HepG2 (cell line): ENCODE results near the gene EID1. TPM values are rescaled to one million over a fixed set of nuclear protein-coding genes. Genes with fewer than 3 reads are reported as not detected.

Experiments
- ATAC-seq: fragments of 200-7000 bp; cut with Tn5 transposase; 3 replicates; pipeline ENCODE4 v1.9.1; 2020; ENCODE audit warnings: mild to moderate bottlenecking, moderate library complexity
- BruUV-seq: library from RNA; stranded (reverse); fragments of 400-500 nt; replicated peaks from 2 replicates; lab custom pipeline; 2021; lab: Mats Ljungman, UMichigan
- CTCF ChIA-PET: fragments of 300-600 bp; formaldehyde crosslinking; extraction: SDS; loops from one replicate; lab custom pipeline; 2021; ENCODE audit warnings: low total read pairs, inconsistent platforms, low intra/inter-chr PET ratio; lab: Yijun Ruan, JAX
- POLR2A ChIA-PET: fragments of 350-600 bp; sonication (Branson Sonifier 250); formaldehyde crosslinking; loops from one replicate; lab custom pipeline; 2020; ENCODE audit warnings: antibody characterized with exemption, inconsistent platforms; lab: Yijun Ruan, JAX
- DNase-seq: peaks from one replicate; pipeline ENCODE4 v3.0.0-alpha.2; 2015; ENCODE audit warnings: low spot score
- FAIRE-seq: peaks from 3 replicates; lab custom pipeline; 2011; peaks lifted over from hg19 to GRCh38; lab: Jason Lieb, UNC
- H2AFZ ChIP-seq: one replicate; pipeline ENCODE4 v1.6.1; 2011; ENCODE audit warnings: low read length, inconsistent platforms
- H3K27ac ChIP-seq: fragments of 300-600 bp; 3 replicates; pipeline ENCODE4 v1.8.0; 2011; ENCODE audit warnings: mixed run types, mild to moderate bottlenecking, mixed read lengths, low read length, inconsistent platforms; ENCODE audit not compliant: insufficient read depth; ENCODE audit errors: extremely low read length
- H3K27me3 ChIP-seq, 2 experiments: fragments of 200-600 bp in 1 of 2; 2 replicates in 1 of 2; 3 replicates in 1 of 2; pipeline versions ENCODE4 v1.6.0 to v1.8.0; 2011; ENCODE audit warnings: low read length in 2 of 2, mild to moderate bottlenecking in 2 of 2, moderate library complexity in 2 of 2, inconsistent platforms in 1 of 2; ENCODE audit not compliant: insufficient read depth in 2 of 2, control insufficient read depth in 1 of 2
- H3K36me3 ChIP-seq, 2 experiments: fragments of 200-600 bp in 1 of 2; replicated peaks in 1 of 2; 2 replicates in 1 of 2; 3 replicates in 1 of 2; pipeline versions ENCODE4 v1.5.1 to v1.8.0; 2011; ENCODE audit warnings: low read length in 2 of 2, inconsistent platforms in 1 of 2; ENCODE audit not compliant: insufficient read depth in 2 of 2, control insufficient read depth in 1 of 2
- H3K4me1 ChIP-seq: 2 replicates; pipeline ENCODE4 v1.5.1; 2012; ENCODE audit warnings: low read length, inconsistent platforms; ENCODE audit not compliant: insufficient read depth
- H3K4me2 ChIP-seq: 2 replicates; pipeline ENCODE4 v1.6.0; 2011; ENCODE audit warnings: low read depth, low read length, inconsistent platforms
- H3K4me3 ChIP-seq, 3 experiments: fragments of 200-600 bp in 1 of 3; sonication (generic), shearing (Covaris generic) in 1 of 3; replicated peaks in 1 of 3; 2 replicates each; pipeline ENCODE4 v1.5.1; 2011 to 2016; ENCODE audit warnings: low read length in 3 of 3, inconsistent platforms in 2 of 3, low read depth in 2 of 3, mild to moderate bottlenecking in 2 of 3, control low read depth in 1 of 3, mixed read lengths in 1 of 3; ENCODE audit not compliant: insufficient read depth in 1 of 3
- H3K79me2 ChIP-seq: one replicate; pipeline ENCODE4 v1.6.1; 2011; ENCODE audit warnings: low read length, inconsistent platforms; ENCODE audit not compliant: insufficient read depth
- H3K9ac ChIP-seq: 2 replicates; pipeline ENCODE4 v1.6.0; 2011; ENCODE audit warnings: mild to moderate bottlenecking, low read depth, low read length, inconsistent platforms; ENCODE audit not compliant: insufficient read depth
- H3K9me3 ChIP-seq: 2 replicates; pipeline ENCODE4 v1.5.1; 2012; ENCODE audit warnings: mild to moderate bottlenecking, low read length
- H4K20me1 ChIP-seq: 2 replicates; pipeline ENCODE4 v1.6.0; 2011; ENCODE audit warnings: inconsistent platforms, mild to moderate bottlenecking, low read length, moderate library complexity; ENCODE audit not compliant: insufficient read depth
- AFF4 ChIP-seq: sonication (generic); formaldehyde crosslinking; IDR thresholded peaks from 2 replicates; pipeline ENCODE4 v1.4.0; 2020; ENCODE audit warnings: missing genetic modification reagents
- CTCF ChIP-seq: sonication (generic); formaldehyde crosslinking; IDR thresholded peaks from 2 replicates; pipeline ENCODE4 v1.5.0; 2020; ENCODE audit warnings: mild to moderate bottlenecking, missing genetic modification reagents, moderate library complexity
- DBP ChIP-seq: sonication (generic); formaldehyde crosslinking; IDR thresholded peaks from 2 replicates; pipeline ENCODE4 v1.4.0; 2020; ENCODE audit warnings: missing genetic modification reagents; ENCODE audit errors: not compliant biosample characterization
- E2F2 ChIP-seq: sonication (generic); formaldehyde crosslinking; IDR thresholded peaks from 2 replicates; pipeline ENCODE4 v1.4.0; 2020; ENCODE audit warnings: missing genetic modification reagents, borderline replicate concordance
- FOXJ3 ChIP-seq: sonication (generic); formaldehyde crosslinking; IDR thresholded peaks from 2 replicates; pipeline ENCODE4 v1.4.0; 2020; ENCODE audit warnings: missing genetic modification reagents, mild to moderate bottlenecking, borderline replicate concordance
- GATAD2A ChIP-seq: IDR thresholded peaks from 2 replicates; pipeline ENCODE4 v1.6.1; 2016
- NPAS2 ChIP-seq: sonication (generic); formaldehyde crosslinking; IDR thresholded peaks from 2 replicates; pipeline ENCODE4 v1.8.0; 2022; ENCODE audit warnings: mild to moderate bottlenecking, missing genetic modification reagents, borderline replicate concordance
- RAD21 ChIP-seq: fragments of 450-650 bp; formaldehyde crosslinking; IDR thresholded peaks from 2 replicates; pipeline ENCODE4 v1.5.0; 2020; ENCODE audit warnings: mild to moderate bottlenecking
- SMC3 ChIP-seq: IDR thresholded peaks from 2 replicates; pipeline ENCODE4 v1.6.1; 2011; ENCODE audit warnings: low read length, improper control_type of control experiment
- STAG1 ChIP-seq: sonication (generic); formaldehyde crosslinking; IDR thresholded peaks from 2 replicates; pipeline ENCODE4 v1.4.0; 2020; ENCODE audit warnings: missing genetic modification reagents
- TEAD3 ChIP-seq: optimal IDR thresholded peaks from 2 replicates; pipeline ENCODE3; 2016; ENCODE audit warnings: borderline replicate concordance
- TOE1 ChIP-seq: sonication (generic); formaldehyde crosslinking; IDR thresholded peaks from 2 replicates; pipeline ENCODE4 v1.4.0; 2020; ENCODE audit warnings: mild to moderate bottlenecking, missing genetic modification reagents
- XRCC5 ChIP-seq: fragments of 200-400 bp; formaldehyde crosslinking; optimal IDR thresholded peaks from 2 replicates; pipeline ENCODE3; 2017; ENCODE audit warnings: mild to moderate bottlenecking, low read length
- ZNF235 ChIP-seq: sonication (generic); formaldehyde crosslinking; IDR thresholded peaks from 2 replicates; pipeline ENCODE4 v1.8.1; 2023; ENCODE audit warnings: mild to moderate bottlenecking, missing genetic modification reagents, borderline replicate concordance
- whole genome bisulfite sequencing: methylation state at CpG from one replicate; pipeline ENCODE4 v1.1.6; 2017; ENCODE audit warnings: low lambda C conversion rate; 5-methylcytosine and 5-hydroxymethylcytosine counted together
- in situ Hi-C: cut with HindIII; loops from 2 replicates; pipeline ENCODE4 v1.10.0; 2017; ENCODE audit warnings: low pct_unique_long_range_greater_than_20kb; ENCODE audit not compliant: extremely low pct_ligation_motif_present
- intact Hi-C: fragments of 100-400 bp; cut with micrococcal nuclease; formaldehyde crosslinking; loops from one replicate; pipeline ENCODE4 v1.10.0; 2022; ENCODE audit not compliant: unreplicated experiment
- polyA plus RNA-seq, 8 experiments: library from polyadenylated mRNA; depleted of rRNA in 3 of 8; stranded (reverse) in 7 of 8; unstranded in 1 of 8; fragments of >200 nt; fragmentation: Illumina TruSeq in 4 of 8; extraction: Trizol in 4 of 8; gene quantifications; 2 replicates each; pipeline versions ENCODE4 v1.2.1 to v1.2.3, GENCODE V29; 2011 to 2016; ENCODE audit warnings: low read depth in 4 of 8, missing spikeins in 1 of 8, mixed read lengths in 1 of 8; ENCODE audit not compliant: insufficient read depth in 1 of 8
- total RNA-seq, 5 experiments: library from RNA; depleted of rRNA; stranded (reverse); fragments of >200 nt; fragmentation: Illumina TruSeq; extraction: Trizol; gene quantifications; 2 replicates each; pipeline ENCODE4 v1.2.3, GENCODE V29; 2016; ENCODE audit warnings: low read depth in 1 of 5

Gene EID1
- total and polyA plus RNA-seq, 2 of the 13 experiments (the other 11 are each of a cell fraction or from before 2014, with no cell fraction given) = 2.2 to 5.4 TPM

GRCh38 chr15:48861813-48862431 is 16.0 kb upstream of the EID1 start:
- H3K4me2 ChIP-seq = 0 out of 2 replicates have a peak overlapping the region, but pooled peaks have one; percentile 18
- H3K27ac ChIP-seq = no peak overlapping the region
- CTCF ChIA-PET = interaction anchor here (1.3 to 2.5 kb wide), 3 partner anchors 284 to 1283 kb away, joined by 6 to 21 read pairs (median 16); no protein-coding TSS in a partner anchor
- no peaks in the 10 kb centered on the region for H3K36me3 ChIP-seq
- no peak overlapping the region for H3K4me3 ChIP-seq
- TF ChIP-seq TEAD3 (CRISPR knock-in tag) = no peak
- TF ChIP-seq CTCF = peak; percentile 74
- TF ChIP-seq SMC3 = peak; percentile 94
- TF ChIP-seq RAD21 (CRISPR knock-in tag) = peak; percentile 61
- TF ChIP-seq E2F2 (CRISPR knock-in tag) = no peak
- no peak for TF ChIP-seq NPAS2 (CRISPR knock-in tag)
- no peak for TF ChIP-seq DBP (CRISPR knock-in tag)
- TF ChIP-seq ZNF235 (CRISPR knock-in tag) = no peak
- TF ChIP-seq AFF4 (CRISPR knock-in tag) = no peak
- TF ChIP-seq GATAD2A = no peak
- TF ChIP-seq FOXJ3 = no peak
- TF ChIP-seq XRCC5 = no peak
- no peak for TF ChIP-seq TOE1 (CRISPR knock-in tag)
- peak; percentile 94 for TF ChIP-seq STAG1
- no peaks in the 10 kb centered on the region; a peak in 2 of 5 replicates for H3K27me3 ChIP-seq
- peaks cover 9% of the 10 kb centered on the region for H3K4me1 ChIP-seq
- POLR2A ChIA-PET = interaction anchor here (0.7 kb wide), 1 partner anchor 32 kb away, joined by 3 read pairs; no protein-coding TSS in a partner anchor
- 0% methylated on average over 1 of the region's 1 CpG for WGBS
- no peaks in the 10 kb centered on the region for H4K20me1 ChIP-seq
- FAIRE-seq (peak; percentile 57), DNase-seq (peak; percentile 57), ATAC-seq (peak; percentile 73)
- no peak overlapping the region for H2AFZ ChIP-seq
- no peaks in the 10 kb centered on the region for H3K79me2 ChIP-seq
- no peak overlapping the region for H3K9ac ChIP-seq
- intact Hi-C loops (loop anchor here (1.0 to 5.0 kb wide), 4 partner anchors 113 to 1285 kb away; no protein-coding TSS in a partner anchor), in situ Hi-C loops (loop anchor here (5.0 to 25.0 kb wide), 6 partner anchors 100 to 1283 kb away; partner anchors contain the start of genes FGF7 and SHC4)
- no peaks in the 10 kb centered on the region for H3K9me3 ChIP-seq
- BruUV-seq = no TSS peak
